DND-41 (cell line): ENCODE measurements around the gene SUSD4.

Experiments used
- ATAC-seq: fragments of 200-7000 bp; cut with Tn5 transposase; 3 replicates; pipeline ENCODE4 v1.9.1; 2021; ENCODE audit warnings: low read depth; ENCODE audit not compliant: insufficient read depth
- DNase-seq: peaks from one replicate; pipeline ENCODE4 v3.0.0-alpha.2; 2020
- H2AFZ ChIP-seq: 2 replicates; pipeline ENCODE4 v1.6.0; 2012; ENCODE audit warnings: low read depth, low read length
- H3K27ac ChIP-seq: 2 replicates; pipeline ENCODE4 v1.5.1; 2012; ENCODE audit warnings: low read length, inconsistent platforms
- H3K27me3 ChIP-seq: fragments of 200-600 bp; sonication (generic); 2 replicates; pipeline ENCODE4 v1.6.0; 2012; ENCODE audit warnings: low read length, mild to moderate bottlenecking, inconsistent platforms; ENCODE audit not compliant: insufficient read depth, poor library complexity
- H3K36me3 ChIP-seq: 2 replicates; pipeline ENCODE4 v1.5.1; 2012; ENCODE audit warnings: low read length, inconsistent platforms; ENCODE audit not compliant: insufficient read depth
- H3K4me1 ChIP-seq: 2 replicates; pipeline ENCODE4 v1.5.1; 2012; ENCODE audit warnings: mild to moderate bottlenecking, low read length; ENCODE audit not compliant: insufficient read depth
- H3K4me2 ChIP-seq: 2 replicates; pipeline ENCODE4 v1.6.0; 2012; ENCODE audit warnings: mild to moderate bottlenecking, moderate library complexity, low read length, inconsistent platforms; ENCODE audit not compliant: insufficient read depth
- H3K4me3 ChIP-seq, 2 experiments: fragments of 200-600 bp in 1 of 2; shearing (Covaris generic) in 1 of 2; 2 replicates each; pipeline ENCODE4 v1.5.1; 2012 to 2016; ENCODE audit warnings: inconsistent platforms in 2 of 2, low read length in 2 of 2, mild to moderate bottlenecking in 2 of 2, low read depth in 1 of 2, moderate library complexity in 1 of 2
- H3K79me2 ChIP-seq: 2 replicates; pipeline ENCODE4 v1.6.0; 2012; ENCODE audit warnings: low read length, inconsistent platforms; ENCODE audit not compliant: insufficient read depth
- H3K9ac ChIP-seq: 2 replicates; pipeline ENCODE4 v1.6.0; 2012; ENCODE audit warnings: low read depth, mild to moderate bottlenecking, inconsistent platforms, low read length, moderate library complexity
- H3K9me3 ChIP-seq: 2 replicates; pipeline ENCODE4 v1.5.1; 2012; ENCODE audit warnings: low read length, moderate library complexity, mild to moderate bottlenecking, inconsistent platforms; ENCODE audit not compliant: insufficient read depth, severe bottlenecking
- H4K20me1 ChIP-seq: 2 replicates; pipeline ENCODE4 v1.6.0; 2012; ENCODE audit warnings: low read length; ENCODE audit not compliant: insufficient read depth
- EZH2 ChIP-seq: IDR thresholded peaks from 3 replicates; pipeline ENCODE4 v1.6.1; 2012; ENCODE audit warnings: borderline replicate concordance, low read depth, mild to moderate bottlenecking, moderate library complexity, low read length, inconsistent platforms; ENCODE audit not compliant: severe bottlenecking
- TF ChIP-seq, protein P1 (sequence below): IDR thresholded peaks from 2 replicates; pipeline ENCODE4 v1.5.1; 2012; ENCODE audit warnings: borderline replicate concordance, low read length, moderate library complexity, mild to moderate bottlenecking; ENCODE audit not compliant: poor library complexity, severe bottlenecking; ENCODE audit errors: extremely low read depth

SUSD4 gene, protein sequence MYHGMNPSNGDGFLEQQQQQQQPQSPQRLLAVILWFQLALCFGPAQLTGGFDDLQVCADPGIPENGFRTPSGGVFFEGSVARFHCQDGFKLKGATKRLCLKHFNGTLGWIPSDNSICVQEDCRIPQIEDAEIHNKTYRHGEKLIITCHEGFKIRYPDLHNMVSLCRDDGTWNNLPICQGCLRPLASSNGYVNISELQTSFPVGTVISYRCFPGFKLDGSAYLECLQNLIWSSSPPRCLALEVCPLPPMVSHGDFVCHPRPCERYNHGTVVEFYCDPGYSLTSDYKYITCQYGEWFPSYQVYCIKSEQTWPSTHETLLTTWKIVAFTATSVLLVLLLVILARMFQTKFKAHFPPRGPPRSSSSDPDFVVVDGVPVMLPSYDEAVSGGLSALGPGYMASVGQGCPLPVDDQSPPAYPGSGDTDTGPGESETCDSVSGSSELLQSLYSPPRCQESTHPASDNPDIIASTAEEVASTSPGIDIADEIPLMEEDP

DNA sequence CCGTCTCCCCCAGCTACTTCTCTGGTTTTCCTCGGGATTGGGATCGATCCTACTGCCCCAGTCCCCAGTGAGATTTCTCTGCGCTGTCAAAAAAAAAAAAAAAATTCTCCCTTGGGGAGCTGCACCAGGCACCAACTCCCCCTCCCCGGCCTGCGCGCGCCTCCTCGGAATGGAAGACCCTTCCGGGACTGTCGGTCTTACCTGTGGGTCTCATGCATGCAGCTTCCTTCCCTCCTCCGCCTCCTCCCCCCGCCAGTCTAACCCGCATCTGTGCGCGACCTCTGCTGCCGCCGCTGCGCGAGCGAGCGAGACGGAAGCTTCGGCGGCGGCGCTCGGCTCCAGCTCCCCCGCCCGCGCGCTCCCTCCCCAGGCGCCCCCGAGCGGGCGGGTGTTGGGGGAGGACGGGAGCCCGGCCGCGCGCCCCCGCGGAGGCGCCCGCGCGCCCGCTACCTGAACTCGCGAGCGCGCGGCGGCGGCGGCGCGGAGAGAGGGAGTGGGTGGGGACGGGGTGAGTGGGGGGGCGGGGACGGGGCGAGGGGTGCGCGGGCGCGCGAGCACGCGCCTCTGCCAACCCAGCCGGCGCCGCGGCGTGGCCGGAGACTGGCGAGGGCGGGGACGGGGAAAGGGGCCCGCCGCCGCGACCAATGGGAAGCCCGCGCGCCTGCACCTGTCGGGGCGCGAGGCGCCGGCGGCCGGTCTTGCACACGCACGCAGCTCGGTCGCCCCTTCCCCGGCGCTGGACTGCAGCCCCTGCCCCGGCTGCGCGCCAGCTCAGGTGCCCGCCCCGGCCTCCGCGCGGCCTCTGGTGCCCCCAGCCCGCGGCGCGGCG lies at the start of gene SUSD4:
TSS of gene SUSD4 (minus strand) at position 321 of the 829 bp plus-strand sequence. CDS start 751 bp downstream, outside the sequence.
- H3K27me3 ChIP-seq = peaks cover 8% of the 10 kb centered on the region
- H2AFZ ChIP-seq = peak within 1 kb of the TSS; percentile 73
- H3K4me2 ChIP-seq = peak within 1 kb of the TSS; percentile 89
- H3K9ac ChIP-seq = peak within 1 kb of the TSS; percentile 57
- peak within 1 kb of the TSS; percentile 30 to 61; a peak in 3 of 4 replicates for H3K4me3 ChIP-seq
- peaks cover 18% of the 10 kb centered on the region for H3K4me1 ChIP-seq
- H3K9me3 ChIP-seq = no peaks in the 10 kb centered on the region
- no peaks in the 10 kb centered on the region for H4K20me1 ChIP-seq
- no peak for TF ChIP-seq EZH2
- TF ChIP-seq, protein P1, sequence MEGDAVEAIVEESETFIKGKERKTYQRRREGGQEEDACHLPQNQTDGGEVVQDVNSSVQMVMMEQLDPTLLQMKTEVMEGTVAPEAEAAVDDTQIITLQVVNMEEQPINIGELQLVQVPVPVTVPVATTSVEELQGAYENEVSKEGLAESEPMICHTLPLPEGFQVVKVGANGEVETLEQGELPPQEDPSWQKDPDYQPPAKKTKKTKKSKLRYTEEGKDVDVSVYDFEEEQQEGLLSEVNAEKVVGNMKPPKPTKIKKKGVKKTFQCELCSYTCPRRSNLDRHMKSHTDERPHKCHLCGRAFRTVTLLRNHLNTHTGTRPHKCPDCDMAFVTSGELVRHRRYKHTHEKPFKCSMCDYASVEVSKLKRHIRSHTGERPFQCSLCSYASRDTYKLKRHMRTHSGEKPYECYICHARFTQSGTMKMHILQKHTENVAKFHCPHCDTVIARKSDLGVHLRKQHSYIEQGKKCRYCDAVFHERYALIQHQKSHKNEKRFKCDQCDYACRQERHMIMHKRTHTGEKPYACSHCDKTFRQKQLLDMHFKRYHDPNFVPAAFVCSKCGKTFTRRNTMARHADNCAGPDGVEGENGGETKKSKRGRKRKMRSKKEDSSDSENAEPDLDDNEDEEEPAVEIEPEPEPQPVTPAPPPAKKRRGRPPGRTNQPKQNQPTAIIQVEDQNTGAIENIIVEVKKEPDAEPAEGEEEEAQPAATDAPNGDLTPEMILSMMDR = peak; percentile 17
- H3K27ac ChIP-seq = no peak within 1 kb of the TSS; the same call in 1 of the 2 replicates
- H3K79me2 ChIP-seq = no peaks in the 10 kb centered on the region
- ATAC-seq = peak; percentile 85
- peak; percentile 81 for DNase-seq
- no peaks in the 10 kb centered on the region for H3K36me3 ChIP-seq

DNA sequence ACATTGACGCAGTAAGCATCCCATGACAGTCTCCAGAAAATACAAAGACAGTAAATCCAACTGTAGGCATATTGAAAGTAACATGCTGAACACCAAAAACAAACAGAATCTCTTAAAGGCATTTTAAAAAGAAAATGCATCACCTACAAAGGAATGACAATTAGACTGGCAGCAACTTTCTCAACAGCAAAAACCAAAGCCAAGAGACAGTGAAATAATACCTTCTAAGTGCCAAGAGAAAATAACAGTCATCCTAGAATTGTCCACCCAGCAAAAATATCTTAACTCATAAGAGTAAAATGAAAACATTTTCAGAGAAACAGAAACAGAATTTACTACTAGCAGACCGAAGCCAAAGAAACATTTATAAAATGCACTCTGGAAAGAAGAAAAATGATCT lies 49.2 kb upstream of the SUSD4 start:
- ATAC-seq (no peak), DNase-seq (no peak)
- Histone ChIP-seq H3K9me3 (no peaks in the 10 kb centered on the region), H4K20me1 (no peaks in the 10 kb centered on the region), H3K27me3 (no peaks in the 10 kb centered on the region), H3K36me3 (no peaks in the 10 kb centered on the region), H2AFZ (no peak overlapping the region), H3K79me2 (no peaks in the 10 kb centered on the region), H3K4me1 (no peaks in the 10 kb centered on the region), H3K9ac (no peak overlapping the region), H3K4me3 (no peak overlapping the region), H3K27ac (no peak overlapping the region), H3K4me2 (no peak overlapping the region)
- TF ChIP-seq, protein P1 = no peak
- TF ChIP-seq EZH2 = no peak

DNA sequence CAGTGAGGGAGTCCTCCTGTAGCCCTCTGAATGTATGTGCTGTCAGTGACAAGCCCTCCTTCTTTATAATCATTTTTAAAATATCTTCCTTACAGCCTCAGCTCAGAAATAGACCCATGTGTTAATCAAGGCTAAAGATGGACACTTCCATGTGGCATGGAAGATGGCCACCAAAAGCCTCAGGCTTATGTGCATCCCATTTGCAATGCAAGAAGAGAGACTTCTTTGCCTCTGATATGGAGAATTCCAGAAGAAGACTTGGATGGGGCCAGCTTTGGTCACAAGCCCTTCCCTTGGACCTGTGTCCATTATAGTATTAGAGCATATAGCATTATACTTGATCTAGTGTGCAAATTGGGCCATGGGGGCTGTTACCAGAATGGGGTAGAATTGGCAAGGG lies 47.7 kb upstream of the SUSD4 start:
- DNase-seq (no peak), ATAC-seq (no peak)
- Histone ChIP-seq H3K27ac (no peak overlapping the region), H3K9ac (no peak overlapping the region), H3K27me3 (no peaks in the 10 kb centered on the region), H3K79me2 (no peaks in the 10 kb centered on the region), H3K36me3 (no peaks in the 10 kb centered on the region), H2AFZ (no peak overlapping the region), H3K4me3 (no peak overlapping the region), H3K4me1 (no peaks in the 10 kb centered on the region), H3K9me3 (no peaks in the 10 kb centered on the region), H3K4me2 (no peak overlapping the region), H4K20me1 (no peaks in the 10 kb centered on the region)
- TF ChIP-seq, protein P1 = no peak
- TF ChIP-seq EZH2 = no peak
